Panc1 (cell line): ENCODE data around the gene TRIM27. TPM values are rescaled to one million over a fixed set of nuclear protein-coding genes. Genes with fewer than 3 reads are reported as not detected.
"Not testable (repeated sequence)": the region's sequence is repeated elsewhere in the genome, so short reads cannot be mapped to it uniquely, and the experiment has no call there.

Experiments
- ATAC-seq: fragments of 200-7000 bp; cut with Tn5 transposase; 2 replicates; pipeline ENCODE4 v1.9.1; 2020; ENCODE audit warnings: mild to moderate bottlenecking, moderate library complexity
- BruUV-seq: library from RNA; stranded (reverse); fragments of 400-500 nt; replicated peaks from 2 replicates; lab custom pipeline; 2021; lab: Mats Ljungman, UMichigan
- CTCF ChIA-PET: fragments of 300-600 bp; sonication (Branson Sonifier 250); formaldehyde crosslinking; loops from one replicate; lab custom pipeline; 2022; ENCODE audit warnings: antibody characterized with exemption; lab: Charles Lee
- POLR2A ChIA-PET: fragments of 300-600 bp; sonication (Branson Sonifier 250); formaldehyde crosslinking; loops from one replicate; lab custom pipeline; 2022; ENCODE audit warnings: antibody characterized with exemption; lab: Charles Lee
- DNase-seq: peaks from one replicate; pipeline ENCODE4 v3.0.0-alpha.2; 2010; ENCODE audit warnings: low read depth, low spot score
- H3K27ac ChIP-seq: 2 replicates; pipeline ENCODE4 v1.5.1; 2011; ENCODE audit warnings: mild to moderate bottlenecking, low read length, inconsistent platforms
- H3K27me3 ChIP-seq: fragments of 200-500 bp; sonication (Bioruptor generic); 2 replicates; pipeline ENCODE4 v1.6.0; 2014; ENCODE audit warnings: low read length, inconsistent platforms; ENCODE audit not compliant: control insufficient read depth, insufficient read depth
- H3K36me3 ChIP-seq: fragments of 200-500 bp; sonication (Bioruptor generic); 2 replicates; pipeline ENCODE4 v1.5.1; 2014; ENCODE audit warnings: inconsistent platforms, mild to moderate bottlenecking, low read length, moderate library complexity; ENCODE audit not compliant: control insufficient read depth, insufficient read depth
- H3K4me1 ChIP-seq: 2 replicates; pipeline ENCODE4 v1.5.1; 2011; ENCODE audit warnings: inconsistent platforms, mild to moderate bottlenecking, low read length, moderate library complexity; ENCODE audit not compliant: control insufficient read depth, insufficient read depth
- H3K4me3 ChIP-seq, 2 experiments: 2 replicates each; pipeline ENCODE4 v1.5.1; 2011 to 2012; ENCODE audit warnings: low read depth in 2 of 2, low read length in 2 of 2, mild to moderate bottlenecking in 2 of 2, inconsistent platforms in 1 of 2, moderate library complexity in 1 of 2
- H3K9me3 ChIP-seq: fragments of 200-500 bp; sonication (Bioruptor generic); 2 replicates; pipeline ENCODE4 v1.5.1; 2014; ENCODE audit warnings: low read depth, mild to moderate bottlenecking, inconsistent platforms, low read length, moderate library complexity; ENCODE audit not compliant: control insufficient read depth, insufficient read depth
- CTCF ChIP-seq: fragments of 450-650 bp; IDR thresholded peaks from 2 replicates; pipeline ENCODE4 v1.5.1; 2017; ENCODE audit warnings: mild to moderate bottlenecking
- POLR2AphosphoS5 ChIP-seq: IDR thresholded peaks from 2 replicates; pipeline ENCODE4 v1.6.1; 2012; ENCODE audit warnings: mild to moderate bottlenecking, low read depth, low read length, moderate library complexity
- REST ChIP-seq, 2 experiments: IDR thresholded peaks; 2 replicates each; pipeline ENCODE4 v1.6.1; 2011 to 2012; ENCODE audit warnings: low read depth in 2 of 2, control low read depth in 1 of 2, low read length in 1 of 2, mild to moderate bottlenecking in 1 of 2, moderate library complexity in 1 of 2; ENCODE audit not compliant: insufficient read depth in 1 of 2
- SIN3A ChIP-seq: IDR thresholded peaks from 2 replicates; pipeline ENCODE4 v1.6.1; 2012; ENCODE audit warnings: low read depth, mild to moderate bottlenecking, low read length, moderate library complexity, borderline replicate concordance; ENCODE audit not compliant: insufficient read depth
- TCF7L2 ChIP-seq: IDR thresholded peaks from 2 replicates; pipeline ENCODE4 v1.6.1; 2011; ENCODE audit warnings: mild to moderate bottlenecking, low read depth, low read length, inconsistent platforms
- in situ Hi-C: cut with HindIII; loops from 2 replicates; pipeline ENCODE4 v1.10.0; 2016; ENCODE audit warnings: low sequenced_read_pairs, low pct_unique_long_range_greater_than_20kb
- intact Hi-C: fragments of 100-400 bp; cut with micrococcal nuclease; formaldehyde crosslinking; loops from one replicate; pipeline ENCODE4 v1.10.0; 2022; ENCODE audit not compliant: unreplicated experiment
- total RNA-seq: library from RNA; stranded (reverse); gene quantifications from one replicate; pipeline ENCODE4 v1.2.1, GENCODE V29; 2021; ENCODE audit not compliant: unreplicated experiment

The TRIM27 gene
- total RNA-seq, 1 experiment from 2014 or later = 53.0 TPM

- H3K27ac ChIP-seq, DNase-seq, H3K4me1 ChIP-seq, H3K9me3 ChIP-seq, H3K36me3 ChIP-seq, POLR2A ChIA-PET, H3K4me3 ChIP-seq, intact Hi-C loops, BruUV-seq, ATAC-seq, H3K27me3 ChIP-seq, in situ Hi-C loops: not testable (repeated sequence)
- CTCF ChIA-PET = interaction anchor here (0.6 kb wide), 1 partner anchor 26 kb away, joined by 13 read pairs; no protein-coding TSS in a partner anchor
Measured at GRCh38 chr6:28957795-28958314, 34.1 kb upstream of the TRIM27 start.

DNA sequence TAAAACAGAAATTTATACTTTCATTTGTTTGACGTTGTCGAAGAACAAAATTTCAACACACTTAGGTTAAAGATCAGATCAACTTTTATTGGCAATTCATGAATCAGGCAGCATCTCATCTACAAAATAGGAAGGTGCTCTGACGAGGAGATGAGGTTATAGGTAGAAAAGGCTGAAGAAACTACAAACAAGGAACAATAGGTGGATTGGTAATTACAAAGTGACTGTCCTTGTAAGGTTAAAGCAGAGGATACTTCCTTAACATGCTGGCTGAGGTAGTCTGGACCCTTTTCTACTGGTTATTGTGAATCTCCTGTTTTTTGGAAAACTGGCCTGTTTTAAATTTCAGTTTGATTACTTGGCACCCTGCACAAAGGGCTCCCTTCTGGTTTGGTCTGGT is 32.5 kb upstream of the TRIM27 start:
- ATAC-seq = no peak
- in situ Hi-C loops = no loop called here
- TF ChIP-seq CTCF (no peak), TCF7L2 (no peak), SIN3A (no peak), REST (IDR thresholded peaks at IDR 0.05; ENCODE audit: insufficient read depth in 1 of 2, low read depth in 2 of 2, low read length in 1 of 2) (no peak)
- Histone ChIP-seq H3K4me1 (peaks cover 3% of the 10 kb centered on the region; the same call in 1 of the 2 replicates), H3K27me3 (no peaks in the 10 kb centered on the region), H3K9me3 (no peaks in the 10 kb centered on the region; the same call in 1 of the 2 replicates), H3K36me3 (no peaks in the 10 kb centered on the region), H3K27ac (no peak overlapping the region), H3K4me3 (no peak overlapping the region)
- intact Hi-C loops = no loop called here
- ChIA-PET CTCF (no interaction called here), POLR2A (interaction anchor here (0.6 kb wide), 1 partner anchor 118 kb away, joined by 7 read pairs; no protein-coding TSS in a partner anchor)
- no peak for DNase-seq
- BruUV-seq = no TSS peak

DNA sequence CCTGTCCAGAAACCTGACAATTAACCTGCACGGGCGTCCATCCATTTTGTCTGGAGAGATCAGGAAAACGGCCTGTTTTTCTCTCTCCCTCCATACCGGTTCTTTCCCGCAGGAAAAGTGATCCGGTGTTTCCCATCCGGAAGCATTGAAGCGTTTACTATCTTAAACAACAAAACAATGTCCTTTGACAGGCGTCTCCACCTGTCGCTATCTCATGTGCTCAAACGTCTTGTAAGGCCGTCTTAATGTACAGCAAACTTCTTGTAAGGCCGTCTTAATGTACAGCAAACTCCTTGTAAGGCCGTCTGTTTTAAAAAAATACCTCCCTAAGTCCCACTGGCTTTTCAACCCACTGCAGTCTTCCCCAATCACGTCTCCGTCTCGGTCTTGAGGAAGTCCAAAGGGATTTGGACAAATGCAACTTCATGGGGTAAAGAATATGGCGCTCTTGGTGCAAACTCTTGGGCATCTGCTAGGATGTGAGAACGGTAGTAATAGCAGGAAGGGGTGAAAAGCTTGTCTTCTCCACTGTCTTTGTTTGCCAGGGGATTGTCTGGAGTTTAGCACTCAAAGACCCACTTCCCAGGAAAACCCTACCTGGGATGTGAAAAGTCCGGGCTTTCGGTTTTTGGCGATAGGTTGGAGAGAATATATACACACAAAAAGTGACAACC is 29.9 kb upstream of the TRIM27 start:
- DNase-seq = no peak
- intact Hi-C loops (no loop called here), in situ Hi-C loops (no loop called here)
- Histone ChIP-seq H3K27me3 (no peaks in the 10 kb centered on the region), H3K36me3 (no peaks in the 10 kb centered on the region), H3K9me3 (no peaks in the 10 kb centered on the region), H3K4me1 (peaks cover 3% of the 10 kb centered on the region; the same call in 1 of the 2 replicates), H3K4me3 (peak overlapping the region; percentile 83 to 88), H3K27ac (peak overlapping the region; percentile 67)
- no peak for TF ChIP-seq REST (IDR thresholded peaks at IDR 0.05; ENCODE audit: insufficient read depth in 1 of 2, low read depth in 2 of 2, low read length in 1 of 2)
- no peak for TF ChIP-seq POLR2AphosphoS5
- peak; percentile 26 for ATAC-seq
- ChIA-PET POLR2A (no interaction called here), CTCF (no interaction called here)
- BruUV-seq = no TSS peak
